HL-60 (cell line): Measurements from ENCODE around the gene CWH43.
"Not testable (repeated sequence)": the region's sequence is repeated elsewhere in the genome, so short reads cannot be mapped to it uniquely, and the experiment has no call there.

ENCODE experiments used
- DNase-seq, 2 experiments: peaks; one replicate each; pipeline ENCODE4 v3.0.0-alpha.2; 2010 to 2020; ENCODE audit warnings: low read depth in 1 of 2, low spot score in 1 of 2
- H3K27ac ChIP-seq: fragments of 250-450 bp; sonication (Bioruptor Pico); replicated peaks from 2 replicates; pipeline ENCODE4 v1.5.1; 2020; ENCODE audit warnings: mild to moderate bottlenecking, moderate library complexity
- H3K27me3 ChIP-seq: fragments of 250-450 bp; sonication (Bioruptor Pico); 2 replicates; pipeline ENCODE4 v1.5.1; 2021; ENCODE audit warnings: mild to moderate bottlenecking, moderate library complexity; ENCODE audit not compliant: insufficient read depth, poor library complexity, severe bottlenecking
- H3K4me3 ChIP-seq: replicated peaks from 2 replicates; pipeline ENCODE4 v1.5.1; 2011; ENCODE audit warnings: mild to moderate bottlenecking, control low read depth, low read length; ENCODE audit not compliant: insufficient read depth
- GABPA ChIP-seq: IDR thresholded peaks from 2 replicates; pipeline ENCODE4 v1.6.1; 2012; ENCODE audit warnings: low read depth
- POLR2AphosphoS5 ChIP-seq: IDR thresholded peaks from 2 replicates; pipeline ENCODE4 v1.6.1; 2012; ENCODE audit warnings: low read depth
- SPI1 ChIP-seq: IDR thresholded peaks from 2 replicates; pipeline ENCODE4 v1.6.1; 2012; ENCODE audit warnings: low read depth, mild to moderate bottlenecking, borderline replicate concordance
- TF ChIP-seq, protein P1 (sequence below): IDR thresholded peaks from one replicate; pipeline ENCODE4 v1.5.1; 2011; ENCODE audit warnings: low read length, control low read depth, inconsistent platforms; ENCODE audit not compliant: insufficient read depth
- TF ChIP-seq, protein P2 (sequence below): IDR thresholded peaks from 2 replicates; pipeline ENCODE4 v1.6.1; 2012; ENCODE audit warnings: low read depth; ENCODE audit not compliant: insufficient replicate concordance

CWH43 gene

DNA sequence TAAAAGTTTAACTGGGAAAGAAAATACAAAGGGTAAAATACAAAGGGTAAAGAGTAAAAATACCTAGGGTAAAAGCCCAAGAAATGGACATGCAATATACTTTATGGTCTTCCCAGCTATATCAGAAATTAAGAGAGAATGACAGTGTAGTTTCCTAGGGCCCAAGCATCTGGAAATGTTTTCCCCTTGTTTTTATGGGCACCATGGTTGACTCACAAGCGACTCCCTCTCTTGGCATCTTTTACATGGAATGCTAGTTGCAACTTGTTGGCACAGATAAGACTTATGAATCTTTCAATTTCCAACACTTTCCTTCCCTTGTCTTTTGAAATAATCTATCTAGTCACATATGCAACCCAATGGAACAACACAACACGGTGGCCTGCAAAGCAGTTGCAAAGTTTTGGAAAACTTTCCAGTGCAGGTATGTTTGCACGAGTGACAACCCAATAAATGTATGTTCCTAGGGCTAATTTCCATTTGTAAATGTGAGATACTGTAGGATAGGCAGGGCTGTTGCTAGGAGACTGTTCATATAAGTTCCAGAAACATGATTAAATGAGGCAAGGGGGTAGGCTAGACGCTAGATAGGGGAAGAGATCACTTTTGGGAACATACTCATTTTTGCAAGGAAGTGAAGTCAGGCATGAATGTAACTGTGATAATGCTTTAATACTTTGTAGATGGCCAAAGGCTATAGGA, 36.4 kb upstream of the CWH43 start:
- TF ChIP-seq, protein P1, sequence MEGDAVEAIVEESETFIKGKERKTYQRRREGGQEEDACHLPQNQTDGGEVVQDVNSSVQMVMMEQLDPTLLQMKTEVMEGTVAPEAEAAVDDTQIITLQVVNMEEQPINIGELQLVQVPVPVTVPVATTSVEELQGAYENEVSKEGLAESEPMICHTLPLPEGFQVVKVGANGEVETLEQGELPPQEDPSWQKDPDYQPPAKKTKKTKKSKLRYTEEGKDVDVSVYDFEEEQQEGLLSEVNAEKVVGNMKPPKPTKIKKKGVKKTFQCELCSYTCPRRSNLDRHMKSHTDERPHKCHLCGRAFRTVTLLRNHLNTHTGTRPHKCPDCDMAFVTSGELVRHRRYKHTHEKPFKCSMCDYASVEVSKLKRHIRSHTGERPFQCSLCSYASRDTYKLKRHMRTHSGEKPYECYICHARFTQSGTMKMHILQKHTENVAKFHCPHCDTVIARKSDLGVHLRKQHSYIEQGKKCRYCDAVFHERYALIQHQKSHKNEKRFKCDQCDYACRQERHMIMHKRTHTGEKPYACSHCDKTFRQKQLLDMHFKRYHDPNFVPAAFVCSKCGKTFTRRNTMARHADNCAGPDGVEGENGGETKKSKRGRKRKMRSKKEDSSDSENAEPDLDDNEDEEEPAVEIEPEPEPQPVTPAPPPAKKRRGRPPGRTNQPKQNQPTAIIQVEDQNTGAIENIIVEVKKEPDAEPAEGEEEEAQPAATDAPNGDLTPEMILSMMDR: no peak
- no peak for TF ChIP-seq GABPA
- TF ChIP-seq SPI1: no peak
- no peak for TF ChIP-seq POLR2AphosphoS5
- TF ChIP-seq, protein P2, sequence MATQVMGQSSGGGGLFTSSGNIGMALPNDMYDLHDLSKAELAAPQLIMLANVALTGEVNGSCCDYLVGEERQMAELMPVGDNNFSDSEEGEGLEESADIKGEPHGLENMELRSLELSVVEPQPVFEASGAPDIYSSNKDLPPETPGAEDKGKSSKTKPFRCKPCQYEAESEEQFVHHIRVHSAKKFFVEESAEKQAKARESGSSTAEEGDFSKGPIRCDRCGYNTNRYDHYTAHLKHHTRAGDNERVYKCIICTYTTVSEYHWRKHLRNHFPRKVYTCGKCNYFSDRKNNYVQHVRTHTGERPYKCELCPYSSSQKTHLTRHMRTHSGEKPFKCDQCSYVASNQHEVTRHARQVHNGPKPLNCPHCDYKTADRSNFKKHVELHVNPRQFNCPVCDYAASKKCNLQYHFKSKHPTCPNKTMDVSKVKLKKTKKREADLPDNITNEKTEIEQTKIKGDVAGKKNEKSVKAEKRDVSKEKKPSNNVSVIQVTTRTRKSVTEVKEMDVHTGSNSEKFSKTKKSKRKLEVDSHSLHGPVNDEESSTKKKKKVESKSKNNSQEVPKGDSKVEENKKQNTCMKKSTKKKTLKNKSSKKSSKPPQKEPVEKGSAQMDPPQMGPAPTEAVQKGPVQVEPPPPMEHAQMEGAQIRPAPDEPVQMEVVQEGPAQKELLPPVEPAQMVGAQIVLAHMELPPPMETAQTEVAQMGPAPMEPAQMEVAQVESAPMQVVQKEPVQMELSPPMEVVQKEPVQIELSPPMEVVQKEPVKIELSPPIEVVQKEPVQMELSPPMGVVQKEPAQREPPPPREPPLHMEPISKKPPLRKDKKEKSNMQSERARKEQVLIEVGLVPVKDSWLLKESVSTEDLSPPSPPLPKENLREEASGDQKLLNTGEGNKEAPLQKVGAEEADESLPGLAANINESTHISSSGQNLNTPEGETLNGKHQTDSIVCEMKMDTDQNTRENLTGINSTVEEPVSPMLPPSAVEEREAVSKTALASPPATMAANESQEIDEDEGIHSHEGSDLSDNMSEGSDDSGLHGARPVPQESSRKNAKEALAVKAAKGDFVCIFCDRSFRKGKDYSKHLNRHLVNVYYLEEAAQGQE: no peak
- Histone ChIP-seq H3K4me3 (no peak overlapping the region), H3K27me3 (no peaks in the 10 kb centered on the region), H3K27ac (no peak overlapping the region)
- DNase-seq: no peak

DNA sequence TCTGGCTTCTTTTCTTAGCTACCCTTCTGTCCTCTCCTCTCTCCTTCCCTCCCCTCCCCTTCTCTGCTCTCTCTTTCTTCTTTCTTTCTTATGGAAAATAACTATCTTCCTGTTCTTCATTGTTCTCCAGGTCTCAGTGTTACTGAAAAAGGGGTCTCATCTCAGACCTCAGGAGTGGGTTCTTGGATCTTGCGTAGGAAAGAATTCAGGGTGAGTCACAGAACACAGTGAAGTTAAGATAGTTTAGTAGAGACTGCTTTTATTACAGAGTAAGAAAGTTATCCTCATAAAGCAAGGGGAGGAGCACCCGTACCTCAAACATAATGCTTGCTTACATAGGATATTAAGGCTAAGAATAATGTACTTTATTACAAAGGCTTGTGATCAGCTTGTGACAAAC, 31.8 kb upstream of the CWH43 start:
- no peak for DNase-seq
- H3K27ac ChIP-seq: no peak overlapping the region
- TF ChIP-seq GABPA: no peak
- TF ChIP-seq, protein P1: no peak
- TF ChIP-seq POLR2AphosphoS5: no peak
- TF ChIP-seq SPI1: no peak
- TF ChIP-seq, protein P2: no peak
- no peaks in the 10 kb centered on the region for H3K27me3 ChIP-seq
- H3K4me3 ChIP-seq: no peak overlapping the region

DNA sequence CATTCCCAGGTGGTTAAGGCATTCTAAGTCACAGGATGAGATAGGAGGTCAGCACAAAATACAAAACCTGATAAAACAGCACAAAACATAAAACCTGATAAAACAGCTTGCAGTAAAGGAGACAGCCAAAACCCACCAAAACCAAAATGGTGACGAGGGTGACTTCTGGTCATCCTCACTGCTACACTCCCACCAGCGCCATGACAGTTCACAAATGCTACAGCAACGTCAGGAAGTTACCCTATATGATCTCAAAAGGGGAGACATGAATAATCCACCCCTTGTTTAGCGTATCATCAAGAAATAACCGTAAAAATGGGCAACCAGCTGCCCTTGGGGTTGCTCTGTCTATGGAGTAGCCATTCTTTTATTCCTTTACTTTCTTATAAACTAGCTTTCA, 28.7 kb upstream of the CWH43 start:
- DNase-seq, H3K27me3 ChIP-seq, H3K27ac ChIP-seq, H3K4me3 ChIP-seq: not testable (repeated sequence)

DNA sequence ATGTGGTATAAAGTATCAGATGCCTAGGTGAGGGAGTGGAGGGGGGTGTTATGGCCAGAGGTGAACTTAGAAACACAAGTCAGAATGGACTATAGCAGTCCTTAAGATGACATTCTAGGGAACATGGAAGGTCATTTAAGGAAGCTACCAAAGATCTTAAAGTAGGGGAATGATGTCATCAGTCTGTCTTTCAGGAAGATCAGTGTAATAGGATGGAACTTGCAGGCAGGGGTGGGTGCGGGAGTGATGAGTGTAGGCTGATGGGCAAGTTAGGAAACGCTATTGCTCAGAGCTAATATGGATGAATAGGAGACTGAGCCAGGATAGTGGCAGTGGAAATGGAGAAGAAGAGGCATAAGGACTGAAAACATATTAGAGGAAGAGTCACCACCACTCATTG, 27.5 kb upstream of the CWH43 start:
- TF ChIP-seq, protein P2: no peak
- TF ChIP-seq POLR2AphosphoS5 (no peak), SPI1 (no peak), GABPA (no peak)
- TF ChIP-seq, protein P1: no peak
- H3K27me3 ChIP-seq: no peaks in the 10 kb centered on the region
- DNase-seq: no peak
- no peak overlapping the region for H3K4me3 ChIP-seq
- H3K27ac ChIP-seq: no peak overlapping the region
